GM20431 (cell line): ENCODE results near the gene SNX27.

Experiments used
- in situ Hi-C: fragments of 300-500 bp; cut with MseI, MboI; formaldehyde crosslinking; loops from one replicate; pipeline ENCODE4 v1.15.0; 2020; ENCODE audit warnings: low sequenced_read_pairs; ENCODE audit not compliant: unreplicated experiment

The SNX27 gene

DNA sequence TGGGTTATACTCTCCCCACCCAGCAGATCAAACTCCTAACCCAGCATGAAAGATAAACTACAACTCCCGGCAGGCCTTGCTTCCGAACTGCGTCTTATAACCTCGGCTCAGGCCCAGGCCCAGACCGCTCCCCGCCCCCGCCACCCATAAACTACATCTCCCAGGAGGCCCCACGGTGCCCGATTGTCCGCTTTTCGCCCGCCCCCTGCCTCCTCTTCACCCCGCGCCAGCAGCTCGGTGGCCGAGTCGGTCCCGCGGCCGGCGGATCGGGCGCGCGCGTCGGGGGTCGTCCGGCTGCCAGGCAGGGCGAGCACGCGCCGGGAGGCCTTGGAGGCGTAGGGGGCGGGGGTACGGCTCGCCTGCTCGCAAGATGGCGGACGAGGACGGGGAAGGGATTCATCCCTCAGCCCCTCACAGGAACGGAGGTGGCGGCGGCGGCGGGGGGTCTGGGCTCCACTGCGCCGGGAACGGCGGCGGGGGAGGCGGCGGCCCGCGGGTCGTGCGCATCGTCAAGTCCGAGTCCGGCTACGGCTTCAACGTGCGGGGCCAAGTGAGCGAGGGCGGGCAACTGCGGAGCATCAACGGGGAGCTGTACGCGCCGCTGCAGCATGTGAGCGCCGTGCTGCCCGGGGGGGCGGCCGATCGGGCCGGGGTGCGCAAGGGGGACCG lies at the start of gene SNX27:
TSS of gene SNX27 (plus strand) at position 219 of the 669 bp plus-strand sequence. CDS start at position 371, 152 bp downstream.
- in situ Hi-C loops, result no loop called here

DNA sequence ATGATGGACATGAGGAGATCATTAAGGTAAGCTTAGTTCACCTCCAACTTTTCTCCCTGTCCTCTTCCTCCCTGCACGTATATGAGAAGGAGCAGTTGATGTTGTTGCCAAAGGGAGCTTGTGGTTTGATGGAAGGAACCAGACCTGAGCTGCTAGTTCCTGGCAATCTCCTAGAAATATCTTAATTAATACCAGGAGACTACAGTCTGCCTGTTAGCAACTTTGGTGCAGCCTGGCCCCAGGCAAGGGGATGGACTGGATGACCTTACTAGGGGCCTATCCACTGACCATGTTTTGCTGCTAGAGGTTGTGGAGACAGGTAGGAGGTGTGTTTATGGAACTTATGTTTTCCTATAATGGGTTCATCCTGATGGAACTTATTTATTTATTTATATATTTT lies 49.2 kb upstream of the SNX27 start:
- in situ Hi-C loops, result no loop called here

DNA sequence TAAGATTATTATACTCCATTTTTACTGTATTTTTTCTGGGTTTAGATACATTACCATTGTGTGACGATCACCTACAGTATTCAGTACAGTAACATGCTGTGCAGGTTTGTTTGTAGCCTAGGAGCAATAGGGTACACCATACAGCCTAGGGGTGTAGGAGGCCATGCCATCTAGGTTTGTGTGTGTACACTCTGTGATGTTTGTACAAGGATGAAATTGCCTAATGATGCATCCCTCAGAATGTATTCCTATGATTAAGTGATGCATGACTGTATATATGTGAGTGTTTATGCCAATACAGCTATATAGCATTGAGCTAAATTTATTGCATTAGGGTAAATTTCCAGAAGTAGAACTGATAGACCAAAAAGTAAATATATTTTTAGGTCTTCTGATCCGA lies 48.5 kb upstream of the SNX27 start:
- in situ Hi-C loops, result no loop called here

DNA sequence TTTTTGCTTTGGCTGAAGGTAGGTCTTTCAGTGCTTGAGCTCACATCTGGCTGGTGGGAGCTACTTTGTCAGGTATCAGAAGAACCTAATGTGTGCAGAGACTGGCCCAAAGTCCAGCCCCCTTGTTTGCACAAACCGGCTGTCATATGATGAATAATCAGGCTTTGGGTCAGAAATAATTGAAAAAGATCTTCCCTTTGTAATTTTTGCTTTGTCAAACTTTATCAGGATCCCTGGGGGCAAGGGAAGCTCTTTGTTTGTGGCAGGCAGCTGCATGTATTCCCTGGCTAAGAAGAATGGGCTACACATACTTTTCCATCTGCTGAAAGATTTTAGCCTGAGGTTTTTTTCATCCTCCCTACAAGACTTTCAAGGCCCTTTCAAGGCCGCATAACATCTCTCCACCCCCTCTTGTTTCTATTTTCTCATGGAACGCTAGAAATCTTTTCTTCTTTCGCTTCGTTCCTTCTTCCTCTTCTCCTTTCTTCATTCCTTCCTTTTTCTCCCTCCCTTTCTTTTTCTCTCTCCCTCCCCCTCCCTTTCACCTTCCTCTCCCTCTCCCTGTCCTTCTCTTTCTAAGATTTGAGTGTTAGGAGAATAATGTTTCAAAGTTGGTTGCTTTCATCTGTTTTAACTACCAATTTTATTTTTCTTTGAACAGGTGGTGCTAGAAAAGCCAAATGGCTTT lies 46.2 kb upstream of the SNX27 start:
- in situ Hi-C loops, result no loop called here

DNA sequence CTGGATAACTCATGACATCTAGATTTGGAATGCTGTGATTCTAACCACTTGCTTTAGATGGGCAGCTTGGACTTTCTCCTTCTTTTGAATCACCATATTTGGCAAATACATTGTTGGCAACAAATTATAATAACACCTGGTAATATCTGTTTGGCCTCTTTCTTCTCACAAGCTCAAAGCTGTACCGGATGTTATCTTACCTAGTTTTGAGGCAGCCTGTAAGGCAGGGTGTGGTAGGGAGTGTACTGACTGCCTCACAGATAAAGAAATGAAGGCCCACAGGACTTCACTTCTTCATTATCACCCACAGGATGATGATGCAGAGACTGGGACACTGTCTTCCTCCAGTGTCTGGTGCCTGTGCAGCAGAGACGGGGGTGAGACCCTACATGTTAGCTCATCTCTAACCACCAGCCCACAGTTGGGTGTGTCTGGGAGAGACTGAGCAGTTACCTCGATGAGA lies 43.2 kb upstream of the SNX27 start:
- in situ Hi-C loops, result no loop called here

DNA sequence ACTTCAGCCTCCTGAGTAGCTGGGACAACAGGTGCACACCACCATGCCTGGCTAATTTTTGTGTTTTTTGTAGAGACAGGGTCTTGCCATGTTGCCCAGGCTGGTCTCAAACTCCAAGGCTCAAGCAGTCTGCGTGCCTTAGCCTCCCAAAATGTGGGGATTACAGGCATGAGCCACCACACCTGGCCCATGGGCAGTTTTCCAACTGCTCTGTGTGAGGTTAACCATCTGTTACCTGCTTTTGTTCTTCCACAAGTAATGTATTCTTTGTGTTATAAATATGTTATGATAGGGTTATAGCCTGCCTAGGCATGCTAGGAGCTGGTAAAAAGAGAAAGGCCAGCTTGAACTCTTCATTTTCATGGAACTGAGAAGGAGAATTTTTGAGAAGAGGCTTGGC lies 41.0 kb upstream of the SNX27 start:
- in situ Hi-C loops, result no loop called here

DNA sequence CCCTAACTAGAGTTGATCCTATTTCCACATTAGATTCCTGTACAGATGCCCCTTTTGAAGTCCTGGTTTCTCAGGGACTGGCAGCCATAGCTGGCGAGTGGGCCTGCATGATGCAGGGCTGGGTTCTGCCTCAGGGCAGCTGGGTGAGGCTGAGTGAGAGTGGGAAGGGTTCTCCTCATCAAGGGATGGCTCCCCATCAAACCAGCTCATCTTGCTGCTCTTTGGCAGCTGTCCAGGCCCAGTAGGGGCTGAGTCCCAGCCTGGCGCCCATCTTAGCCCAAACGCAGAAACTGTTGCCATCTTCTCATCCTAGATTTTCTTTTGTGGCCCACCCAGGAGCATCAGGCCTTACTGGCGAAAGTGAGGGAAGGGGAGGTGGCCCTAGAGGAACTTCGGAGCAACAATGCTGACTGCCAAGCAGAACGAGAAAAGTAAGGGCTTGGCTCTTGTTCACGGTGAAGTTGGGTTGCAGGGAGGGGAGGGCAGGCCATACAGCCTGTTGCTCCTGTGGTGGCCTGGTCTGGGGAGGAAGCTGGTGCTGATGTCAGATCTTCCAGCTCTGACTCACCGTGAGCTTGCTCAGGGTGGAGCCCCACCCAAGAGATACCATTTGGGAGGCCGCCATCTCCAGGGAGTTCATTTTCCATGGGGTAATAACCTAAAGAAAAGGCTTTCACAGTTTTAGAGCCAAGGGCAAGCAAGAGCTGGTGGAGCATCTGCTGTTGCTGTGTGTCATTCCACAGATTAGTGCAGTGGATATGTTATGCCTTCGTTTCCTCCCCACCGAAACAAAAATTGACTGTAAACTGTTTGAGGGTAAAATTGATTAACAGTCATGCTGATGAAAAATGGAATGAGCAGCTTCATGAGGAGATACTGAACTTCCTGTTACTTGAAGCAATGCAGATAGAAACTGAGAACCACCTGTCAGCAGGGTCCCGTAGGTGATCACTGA lies 37.0 kb upstream of the SNX27 start:
- in situ Hi-C loops, result no loop called here

DNA sequence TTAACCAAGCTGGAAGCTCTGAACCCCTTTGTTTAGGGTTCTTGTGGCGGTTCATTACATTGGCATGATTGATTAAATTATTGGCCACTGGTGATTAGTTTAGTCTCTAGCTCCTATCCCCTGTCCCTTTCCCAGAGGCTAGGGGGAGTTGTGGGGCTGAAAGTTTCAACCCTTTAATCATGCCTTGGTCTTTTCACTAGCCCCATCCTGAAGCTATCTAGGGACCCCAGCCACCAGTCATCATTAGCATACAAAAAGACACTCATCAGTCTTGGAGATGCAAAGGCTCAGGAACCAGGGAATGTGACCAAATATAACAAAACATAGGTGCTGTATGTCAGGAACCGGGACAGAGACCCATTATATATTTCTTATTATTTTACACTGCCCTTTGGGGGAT lies 34.7 kb upstream of the SNX27 start:
- in situ Hi-C loops, result no loop called here

DNA sequence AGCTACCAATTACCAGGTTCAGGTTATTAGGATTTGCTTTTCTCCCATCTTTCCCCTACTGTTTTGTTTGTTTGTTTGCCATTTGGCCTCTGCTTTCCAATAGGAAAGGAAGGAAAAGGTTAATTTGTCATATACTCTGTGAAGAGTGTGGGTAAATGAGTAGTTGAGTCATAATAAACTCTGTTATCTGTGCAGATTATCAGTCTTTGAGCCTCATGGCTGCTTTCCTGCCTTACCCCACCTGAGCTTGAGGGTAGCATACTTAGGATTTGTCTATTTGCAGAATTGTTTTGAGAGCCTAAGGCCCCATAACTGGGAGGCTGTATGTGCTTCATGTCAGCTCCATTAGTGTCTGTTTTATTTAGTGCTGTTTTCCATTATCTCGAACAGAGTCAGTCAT lies 32.9 kb upstream of the SNX27 start:
- in situ Hi-C loops, result no loop called here

DNA sequence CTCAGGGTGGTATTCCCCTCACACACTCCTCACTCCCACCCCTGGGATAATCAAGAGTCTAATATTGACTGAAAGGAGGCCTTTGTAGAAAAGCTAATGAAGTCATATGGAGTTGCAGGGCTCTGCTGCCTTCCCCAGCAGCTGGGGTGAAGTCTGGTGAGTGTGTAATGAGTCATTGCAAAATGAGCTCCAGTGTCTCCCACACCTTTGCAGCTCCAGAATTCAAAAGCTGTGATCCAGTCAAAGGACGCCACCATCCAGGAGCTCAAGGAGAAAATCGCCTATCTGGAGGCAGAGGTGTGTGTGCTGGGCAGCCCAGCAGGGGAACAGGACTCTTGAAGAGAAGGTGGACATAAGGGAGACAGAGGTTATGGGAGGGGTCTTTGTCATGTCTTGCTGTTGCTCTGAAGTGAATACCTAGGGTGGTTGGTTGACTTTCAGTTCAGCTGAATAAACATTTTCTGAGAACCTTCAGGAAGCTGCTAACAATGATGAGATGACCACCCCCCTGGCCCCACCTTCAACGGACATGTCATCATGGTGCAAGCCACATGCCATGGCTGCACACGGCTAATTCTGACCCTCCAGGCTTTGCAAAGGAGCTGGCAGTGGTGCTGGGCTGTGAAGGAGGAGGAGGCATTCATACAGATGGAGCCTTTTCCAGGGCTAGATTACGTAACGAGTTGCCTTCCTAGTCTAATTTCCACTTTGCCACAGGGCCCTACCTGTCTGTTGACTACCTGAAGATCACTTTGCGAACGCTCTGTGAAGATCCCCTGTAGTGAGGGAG lies 32.2 kb upstream of the SNX27 start:
- in situ Hi-C loops, result no loop called here

DNA sequence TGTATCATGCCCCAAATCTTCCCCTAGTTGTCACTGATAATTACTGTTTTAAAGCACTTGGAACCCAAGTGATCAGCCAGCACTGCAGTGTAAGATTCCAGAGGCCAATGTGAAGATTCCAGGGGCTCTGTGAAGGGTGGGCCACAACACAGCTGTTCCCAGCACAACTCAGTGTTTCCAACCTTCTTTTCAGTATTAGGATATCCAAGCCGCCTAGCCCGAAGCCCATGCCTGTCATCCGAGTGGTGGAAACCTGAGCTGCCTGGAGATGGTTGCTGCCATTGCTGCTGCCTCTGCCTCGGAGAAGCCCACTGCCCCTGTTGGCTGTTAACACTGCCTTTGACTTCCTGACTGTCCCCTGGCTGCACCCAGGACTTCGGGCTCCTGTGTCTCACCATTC lies 30.4 kb upstream of the SNX27 start:
- in situ Hi-C loops, result no loop called here

DNA sequence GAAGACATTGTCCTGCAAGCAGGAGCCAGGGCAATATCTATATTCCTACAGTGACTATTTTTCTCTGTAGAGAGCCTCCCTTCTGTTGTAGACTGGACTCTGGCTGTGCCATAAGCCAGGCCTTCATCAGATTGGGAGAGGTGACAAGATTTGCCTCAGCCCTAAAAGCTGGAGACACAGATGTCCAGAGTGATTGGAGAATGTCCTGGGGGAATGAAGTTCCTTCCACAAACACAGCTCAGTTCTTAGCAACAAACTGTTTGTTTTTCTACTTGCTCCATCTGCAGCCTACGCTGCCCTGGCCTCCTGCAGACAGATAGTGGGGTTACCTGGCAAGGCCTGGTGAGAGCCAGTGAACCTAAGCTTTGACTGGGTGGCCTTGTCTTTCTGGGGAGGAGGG lies 29.9 kb upstream of the SNX27 start:
- in situ Hi-C loops, result no loop called here

DNA sequence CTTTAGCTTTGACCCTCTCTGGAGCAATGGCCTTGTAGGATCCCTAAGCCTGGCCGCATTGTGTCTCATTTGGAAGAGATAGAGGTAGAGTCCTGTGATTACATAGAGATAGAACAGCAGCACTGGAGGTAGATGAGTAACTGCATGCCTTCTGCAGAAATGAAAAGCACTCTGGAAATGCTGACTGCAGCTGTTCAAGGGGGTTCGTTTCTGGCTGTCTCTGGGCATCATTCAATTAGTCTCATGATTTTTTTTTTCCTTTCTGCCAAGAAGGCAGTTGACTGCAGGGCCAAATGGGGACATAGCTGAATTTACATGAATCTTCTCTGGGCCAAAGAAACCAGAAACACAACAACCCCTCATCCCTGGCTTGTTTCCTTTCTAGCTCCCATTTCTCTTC lies 28.1 kb upstream of the SNX27 start:
- in situ Hi-C loops, result no loop called here

DNA sequence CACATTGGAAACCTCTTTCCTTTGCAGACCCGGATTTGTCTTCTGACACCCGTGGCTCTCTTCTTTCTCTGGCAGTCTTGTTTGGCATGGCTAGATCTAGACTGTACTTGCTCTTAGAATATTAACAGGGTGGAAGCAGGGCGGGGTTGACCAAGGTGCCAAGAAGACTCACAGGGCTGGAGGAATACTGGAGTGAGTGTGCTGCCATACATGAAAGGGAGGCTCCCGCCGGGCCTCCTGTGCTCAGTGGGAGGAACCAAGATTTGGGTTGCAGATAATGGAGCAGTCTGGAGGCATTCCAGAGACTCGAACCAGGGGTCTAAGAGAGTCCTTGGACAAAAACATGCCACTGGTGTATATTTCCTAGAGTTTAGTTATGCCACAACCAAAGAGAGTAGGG lies 27.6 kb upstream of the SNX27 start:
- in situ Hi-C loops, result no loop called here

DNA sequence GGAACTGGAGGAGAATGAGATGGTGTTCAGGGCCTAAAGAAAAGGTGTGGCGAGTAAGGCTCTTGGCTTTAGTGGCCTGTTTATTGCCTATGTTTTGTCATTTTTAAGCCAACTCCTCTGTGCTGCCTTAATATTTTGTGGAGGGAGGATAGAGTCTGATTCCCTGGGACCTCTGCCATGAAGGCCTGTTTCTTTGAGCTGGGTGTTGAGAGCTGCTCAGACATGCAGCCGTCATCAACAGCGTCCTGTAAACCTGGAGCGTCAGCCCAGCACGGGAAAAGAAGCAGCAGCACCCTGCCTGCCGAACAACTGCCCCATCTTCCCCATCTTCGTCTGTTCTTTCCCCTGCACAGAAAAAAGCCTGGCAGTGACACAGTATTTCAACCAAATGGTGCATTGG lies 27.1 kb upstream of the SNX27 start:
- in situ Hi-C loops, result no loop called here

DNA sequence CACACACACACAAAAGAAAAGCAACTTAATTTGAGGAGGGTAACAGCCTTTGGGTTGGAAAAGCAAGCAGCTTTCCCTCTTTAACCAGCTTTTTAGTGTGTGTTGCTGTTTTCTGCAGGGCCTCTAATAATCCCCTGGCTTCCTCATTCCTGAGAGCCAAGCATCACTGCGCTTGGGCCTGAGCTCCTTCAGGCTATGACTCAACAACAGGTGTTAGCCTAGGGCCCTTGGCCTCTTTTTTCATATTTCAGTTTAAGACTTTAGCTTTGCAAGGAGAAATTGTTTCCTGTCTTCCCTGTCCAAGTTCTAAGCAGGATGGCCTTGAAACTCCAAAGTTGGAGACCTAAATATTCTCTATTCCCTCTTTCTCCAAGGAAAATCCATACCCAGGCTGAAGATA lies 26.2 kb upstream of the SNX27 start:
- in situ Hi-C loops, result no loop called here

DNA sequence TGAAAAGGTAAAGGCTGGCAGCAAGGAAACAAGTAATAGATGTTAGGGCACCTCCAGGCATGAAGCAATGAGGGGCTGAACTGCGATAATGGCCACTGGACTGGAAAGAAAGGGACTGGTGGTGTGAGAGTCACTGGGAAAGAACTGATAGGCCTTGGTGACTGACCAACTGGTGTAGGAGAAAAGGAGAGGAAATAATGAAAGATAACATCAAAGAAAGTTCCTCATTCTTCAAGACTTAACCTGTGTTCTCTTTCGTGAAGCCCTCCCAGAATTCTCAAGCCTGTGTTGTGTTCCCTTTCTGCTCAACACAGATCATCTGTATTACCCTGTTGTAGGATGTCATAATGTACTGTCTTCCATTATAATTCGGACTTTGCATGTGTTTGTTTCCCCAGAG lies 20.9 kb upstream of the SNX27 start:
- in situ Hi-C loops, result no loop called here

DNA sequence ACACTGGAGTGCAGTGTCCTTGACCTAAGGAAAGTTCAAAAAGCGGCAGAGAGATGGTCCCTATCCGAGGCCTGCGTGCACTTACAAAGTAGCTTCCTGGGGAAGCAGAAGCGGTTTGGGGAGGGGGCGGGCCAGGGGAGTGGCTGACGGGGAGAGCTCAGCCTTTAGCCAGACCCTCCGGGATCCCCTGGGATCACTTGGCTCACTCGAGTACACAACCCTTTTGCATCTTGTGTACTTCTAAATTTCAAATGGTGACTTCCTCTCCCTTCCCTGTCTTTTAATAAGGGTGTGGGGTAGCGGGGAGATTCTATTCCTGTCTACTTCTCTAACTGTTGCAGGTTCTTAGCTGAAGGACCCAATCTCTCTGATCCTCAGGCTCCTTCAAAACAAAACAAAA lies 18.1 kb upstream of the SNX27 start:
- in situ Hi-C loops, result no loop called here

DNA sequence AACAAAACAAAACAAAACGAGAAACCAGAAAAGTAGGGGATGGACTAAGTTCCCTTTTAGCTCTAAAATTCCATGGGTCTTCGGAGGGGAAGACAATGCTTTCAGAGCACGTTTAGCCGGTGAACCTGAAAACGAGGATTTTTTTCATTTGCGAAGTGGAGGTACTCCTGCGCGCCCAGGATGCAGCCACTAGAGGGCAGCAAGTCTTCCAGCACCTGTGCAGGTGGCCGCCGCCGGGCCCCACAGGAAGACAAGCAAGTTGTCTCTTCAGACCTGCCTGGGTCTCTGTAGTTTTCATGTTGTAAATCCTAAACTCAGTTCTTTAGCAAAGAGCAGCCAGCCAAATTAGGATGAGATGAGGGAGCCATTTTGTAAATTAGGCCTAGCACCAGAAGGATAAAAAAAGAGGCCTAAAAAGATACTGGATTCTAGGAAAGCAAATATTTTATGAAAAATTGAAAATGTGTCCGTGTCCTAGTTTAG lies 17.7 kb upstream of the SNX27 start:
- in situ Hi-C loops, result no loop called here
